BJ (cell line): ENCODE measurements around the gene GPR149. TPM values are rescaled to one million over a fixed set of nuclear protein-coding genes. Genes with fewer than 3 reads are reported as not detected.

Source experiments
- CTCF ChIA-PET: fragments of 350-600 bp; formaldehyde crosslinking; extraction: SDS; loops from one replicate; lab custom pipeline; 2021; ENCODE audit warnings: antibody characterized with exemption, inconsistent platforms; lab: Yijun Ruan, JAX
- POLR2A ChIA-PET: fragments of 300-600 bp; sonication (Branson Sonifier 250); formaldehyde crosslinking; extraction: SDS; loops from one replicate; lab custom pipeline; 2021; ENCODE audit warnings: antibody characterized with exemption; lab: Charles Lee
- DNase-seq: peaks from one replicate; pipeline ENCODE4 v3.0.0-alpha.2; 2011; ENCODE audit warnings: low read depth
- H3K27me3 ChIP-seq: 2 replicates; pipeline ENCODE4 v1.6.0; 2011; ENCODE audit warnings: low read length; ENCODE audit not compliant: control insufficient read depth, insufficient read depth
- H3K36me3 ChIP-seq: 2 replicates; pipeline ENCODE4 v1.5.1; 2011; ENCODE audit warnings: low read length; ENCODE audit not compliant: control insufficient read depth, insufficient read depth
- H3K4me3 ChIP-seq: 2 replicates; pipeline ENCODE4 v1.5.1; 2011; ENCODE audit warnings: low read depth, mild to moderate bottlenecking, control low read depth, low read length
- CTCF ChIP-seq: IDR thresholded peaks from 2 replicates; pipeline ENCODE4 v1.5.1; 2011; ENCODE audit warnings: low read depth, mild to moderate bottlenecking, control low read depth, inconsistent platforms, low read length, moderate library complexity; ENCODE audit not compliant: insufficient read depth
- polyA plus RNA-seq: library from polyadenylated mRNA; depleted of rRNA; stranded (reverse); fragments of >200 nt; gene quantifications from 2 replicates; pipeline ENCODE4 v1.2.3, GENCODE V29; 2011

GPR149 gene
- polyA plus RNA-seq, 1 experiment: not detected

GRCh38 chr3:154398084-154398967 lies 31.7 kb downstream of the GPR149 start:
- ChIA-PET CTCF (no interaction called here), POLR2A (no interaction called here)
- TF ChIP-seq CTCF: no peak
- no peaks in the 10 kb centered on the region for H3K27me3 ChIP-seq
- H3K4me3 ChIP-seq: no peak overlapping the region
- H3K36me3 ChIP-seq: no peaks in the 10 kb centered on the region
- DNase-seq: no peak

- Histone ChIP-seq H3K27me3 (no peaks in the 10 kb centered on the region), H3K4me3 (no peak overlapping the region), H3K36me3 (no peaks in the 10 kb centered on the region)
- DNase-seq: no peak
- no peak for TF ChIP-seq CTCF
- CTCF ChIA-PET: no interaction called here
- POLR2A ChIA-PET: no interaction called here
Measured at GRCh38 chr3:154389861-154390260, 40.1 kb downstream of the GPR149 start.

DNA sequence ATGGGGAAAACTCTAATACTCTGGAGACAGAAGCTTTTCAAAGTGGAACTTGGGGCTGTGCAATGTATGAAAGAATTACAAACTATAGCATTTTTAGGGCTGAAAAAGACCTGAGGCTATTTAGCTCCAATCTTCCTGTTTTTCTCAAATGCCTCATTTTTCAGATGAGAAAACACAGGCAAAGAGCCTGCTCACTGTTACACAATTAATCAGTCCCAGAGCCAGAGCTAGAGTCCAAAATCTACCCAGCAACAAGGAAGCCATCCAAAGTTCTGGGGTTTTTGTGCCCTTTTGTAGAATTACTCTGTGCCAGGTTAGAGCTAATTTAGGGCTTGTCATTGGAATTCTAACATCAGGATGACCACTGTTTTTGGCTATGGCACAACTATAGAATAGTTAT lies 45.5 kb downstream of the GPR149 start:
- ChIA-PET CTCF (no interaction called here), POLR2A (no interaction called here)
- no peak for TF ChIP-seq CTCF
- Histone ChIP-seq H3K27me3 (no peaks in the 10 kb centered on the region), H3K4me3 (no peak overlapping the region), H3K36me3 (no peaks in the 10 kb centered on the region)
- no peak for DNase-seq

- Histone ChIP-seq H3K27me3 (no peaks in the 10 kb centered on the region), H3K4me3 (no peak overlapping the region), H3K36me3 (no peaks in the 10 kb centered on the region)
- CTCF ChIA-PET: no interaction called here
- no peak for DNase-seq
- POLR2A ChIA-PET: no interaction called here
- TF ChIP-seq CTCF: no peak
Measured at GRCh38 chr3:154378311-154378710, 51.7 kb downstream of the GPR149 start.

- ChIA-PET POLR2A (no interaction called here), CTCF (no interaction called here)
- no peak for TF ChIP-seq CTCF
- Histone ChIP-seq H3K27me3 (no peaks in the 10 kb centered on the region), H3K36me3 (no peaks in the 10 kb centered on the region), H3K4me3 (no peak overlapping the region)
- no peak for DNase-seq
Measured at GRCh38 chr3:154367221-154367620, 62.8 kb downstream of the GPR149 start.
